Nephron progenitor cell (in vitro differentiated cells): ENCODE results near the gene LPAR5.

Source experiments
- DNase-seq: peaks from one replicate; pipeline ENCODE4 v3.0.0; 2021
- H3K27ac Mint-ChIP-seq: 2 replicates; pipeline ENCODE4 v1.8.0; 2021; ENCODE audit warnings: mild to moderate bottlenecking, moderate library complexity, mixed read lengths
- H3K27me3 Mint-ChIP-seq: 2 replicates; pipeline ENCODE4 v1.8.0; 2021; ENCODE audit warnings: mild to moderate bottlenecking, low read depth, mixed read lengths; ENCODE audit not compliant: poor library complexity
- H3K36me3 Mint-ChIP-seq: 2 replicates; pipeline ENCODE4 v1.8.0; 2021; ENCODE audit warnings: low read depth, mixed read lengths
- H3K4me1 Mint-ChIP-seq: 2 replicates; pipeline ENCODE4 v1.8.0; 2021; ENCODE audit warnings: mixed read lengths
- H3K4me3 Mint-ChIP-seq: 2 replicates; pipeline ENCODE4 v1.8.0; 2021; ENCODE audit warnings: mild to moderate bottlenecking, moderate library complexity, mixed read lengths
- H3K9me3 Mint-ChIP-seq: 2 replicates; pipeline ENCODE4 v1.8.0; 2021; ENCODE audit warnings: mild to moderate bottlenecking, moderate library complexity, mixed read lengths
- TF ChIP-seq, protein P1 (sequence below): fragments of 200-600 bp; sonication (generic); IDR thresholded peaks from 2 replicates; pipeline ENCODE4 v1.5.0; 2021; ENCODE audit warnings: antibody characterized with exemption

LPAR5 gene

DNA sequence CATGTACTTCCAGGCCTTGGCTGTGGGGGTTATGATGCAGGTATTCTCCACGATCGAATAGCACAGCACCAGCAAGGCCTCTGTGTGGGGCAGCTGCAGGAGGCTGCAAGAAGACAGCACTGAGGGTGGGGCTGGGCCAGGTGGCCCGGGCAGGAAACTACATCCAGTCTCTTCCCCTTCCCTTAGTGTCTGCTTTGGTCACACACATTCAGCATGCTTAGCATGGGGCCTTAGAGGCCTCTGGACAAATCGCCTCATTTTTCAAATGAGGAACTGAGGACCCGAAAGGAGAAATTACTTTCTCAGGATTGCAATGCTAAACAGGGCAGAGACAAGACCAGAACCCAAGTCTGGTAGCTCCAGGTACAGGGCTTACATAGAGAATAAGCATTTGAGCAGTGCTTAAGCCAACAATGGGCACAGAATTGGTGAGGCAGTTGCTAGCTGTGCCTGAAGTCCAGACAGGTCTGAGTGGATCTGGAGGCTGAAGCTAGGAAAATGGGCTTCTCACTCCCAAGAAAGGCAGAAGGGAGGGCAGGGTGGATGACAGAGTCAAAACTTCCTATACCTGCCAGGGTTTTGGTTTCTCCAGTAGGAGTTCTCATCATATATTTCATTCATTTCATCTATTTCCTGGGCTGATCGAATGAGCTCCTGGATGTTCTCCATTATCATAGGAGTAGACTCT is 8.0 kb upstream of the LPAR5 start:
- H3K4me1 Mint-ChIP-seq: peaks cover 26% of the 10 kb centered on the region
- peaks cover 9% of the 10 kb centered on the region for H3K27me3 Mint-ChIP-seq
- no peak overlapping the region for H3K4me3 Mint-ChIP-seq
- TF ChIP-seq, protein P1, sequence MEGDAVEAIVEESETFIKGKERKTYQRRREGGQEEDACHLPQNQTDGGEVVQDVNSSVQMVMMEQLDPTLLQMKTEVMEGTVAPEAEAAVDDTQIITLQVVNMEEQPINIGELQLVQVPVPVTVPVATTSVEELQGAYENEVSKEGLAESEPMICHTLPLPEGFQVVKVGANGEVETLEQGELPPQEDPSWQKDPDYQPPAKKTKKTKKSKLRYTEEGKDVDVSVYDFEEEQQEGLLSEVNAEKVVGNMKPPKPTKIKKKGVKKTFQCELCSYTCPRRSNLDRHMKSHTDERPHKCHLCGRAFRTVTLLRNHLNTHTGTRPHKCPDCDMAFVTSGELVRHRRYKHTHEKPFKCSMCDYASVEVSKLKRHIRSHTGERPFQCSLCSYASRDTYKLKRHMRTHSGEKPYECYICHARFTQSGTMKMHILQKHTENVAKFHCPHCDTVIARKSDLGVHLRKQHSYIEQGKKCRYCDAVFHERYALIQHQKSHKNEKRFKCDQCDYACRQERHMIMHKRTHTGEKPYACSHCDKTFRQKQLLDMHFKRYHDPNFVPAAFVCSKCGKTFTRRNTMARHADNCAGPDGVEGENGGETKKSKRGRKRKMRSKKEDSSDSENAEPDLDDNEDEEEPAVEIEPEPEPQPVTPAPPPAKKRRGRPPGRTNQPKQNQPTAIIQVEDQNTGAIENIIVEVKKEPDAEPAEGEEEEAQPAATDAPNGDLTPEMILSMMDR: no peak
- DNase-seq: no peak
- peaks cover 13% of the 10 kb centered on the region for H3K9me3 Mint-ChIP-seq
- peaks cover 23% of the 10 kb centered on the region for H3K36me3 Mint-ChIP-seq
- H3K27ac Mint-ChIP-seq: no peak overlapping the region

DNA sequence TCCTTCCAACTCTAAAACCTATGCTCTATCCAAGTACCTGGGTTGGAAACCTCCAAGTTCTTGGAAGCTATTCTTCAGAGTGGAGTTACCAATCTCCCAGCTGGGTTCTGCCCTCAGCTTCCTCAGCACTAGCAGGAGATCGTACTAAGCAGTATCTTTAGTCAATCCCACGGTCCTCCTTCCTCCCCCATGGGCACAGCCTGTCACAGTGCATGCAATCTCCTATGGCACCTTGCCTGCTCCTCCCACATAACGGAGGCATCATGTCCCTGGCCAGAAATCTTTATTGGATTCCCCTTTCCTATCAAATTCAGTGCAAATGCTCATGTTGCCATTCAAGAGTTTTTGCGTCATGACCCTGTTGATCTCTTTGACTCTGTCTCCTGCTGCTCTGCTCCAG is 5.4 kb upstream of the LPAR5 start:
- Mint-ChIP-seq H3K27me3 (peaks cover 9% of the 10 kb centered on the region), H3K4me3 (no peak overlapping the region), H3K36me3 (peaks cover 5% of the 10 kb centered on the region), H3K4me1 (peaks cover 31% of the 10 kb centered on the region), H3K9me3 (peaks cover 13% of the 10 kb centered on the region), H3K27ac (no peak overlapping the region)
- DNase-seq: no peak
- TF ChIP-seq, protein P1: no peak

DNA sequence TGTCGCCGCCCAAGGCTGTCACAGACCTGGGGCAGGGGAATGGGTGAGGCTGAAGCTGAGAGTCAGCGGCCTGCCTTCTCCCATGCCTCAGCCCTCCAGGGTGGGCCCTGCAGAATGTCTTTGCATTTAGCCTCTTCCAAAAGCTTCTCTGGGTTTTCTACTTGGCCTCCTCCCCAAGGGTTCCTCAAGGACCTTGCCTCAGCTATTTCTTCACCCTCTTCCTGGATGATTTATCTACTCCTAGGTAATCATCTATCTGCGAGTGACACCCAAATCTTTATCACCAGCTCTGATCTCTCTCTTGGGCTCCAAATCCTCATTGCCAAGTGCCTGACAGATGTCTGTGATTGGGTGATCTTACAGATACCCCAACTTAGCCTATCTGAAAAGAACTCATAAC is 4.7 kb upstream of the LPAR5 start:
- peaks cover 13% of the 10 kb centered on the region for H3K9me3 Mint-ChIP-seq
- H3K27ac Mint-ChIP-seq: no peak overlapping the region
- H3K4me3 Mint-ChIP-seq: no peak overlapping the region
- no peak for DNase-seq
- H3K4me1 Mint-ChIP-seq: peaks cover 37% of the 10 kb centered on the region
- H3K36me3 Mint-ChIP-seq: peaks cover 5% of the 10 kb centered on the region
- TF ChIP-seq, protein P1: no peak
- H3K27me3 Mint-ChIP-seq: peaks cover 9% of the 10 kb centered on the region

DNA sequence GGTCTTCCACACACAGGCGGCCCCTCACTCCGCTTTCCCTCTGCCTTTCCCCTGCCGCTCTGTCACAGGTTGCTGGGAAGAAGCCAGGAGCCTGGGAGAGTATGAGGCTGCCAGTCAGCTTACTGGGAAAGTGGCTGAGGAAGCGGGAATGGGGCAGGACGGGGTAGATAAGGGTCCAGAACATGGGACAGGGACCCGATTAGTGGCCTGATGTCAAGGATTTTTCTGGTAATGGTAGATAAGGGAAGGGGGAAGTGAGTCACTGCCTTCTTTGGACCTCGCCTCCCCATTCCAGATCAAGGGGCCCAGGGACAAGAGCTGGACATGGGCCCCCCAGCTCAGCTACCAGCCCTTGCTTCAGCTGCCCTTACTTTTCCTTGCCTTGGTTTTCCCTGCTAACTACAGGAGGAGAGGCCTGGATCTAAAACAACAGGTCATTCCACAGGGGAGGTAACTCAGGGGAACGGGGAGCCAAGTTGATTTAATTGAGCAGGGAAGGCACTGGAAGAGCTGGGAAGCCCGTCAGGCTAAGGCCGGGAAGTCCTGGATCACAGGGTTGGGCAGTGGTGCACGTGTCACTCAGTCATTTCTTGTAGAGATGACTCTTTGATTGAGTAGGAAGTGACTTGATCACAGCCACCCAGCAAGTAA is 3.5 kb upstream of the LPAR5 start:
- no peak overlapping the region for H3K4me3 Mint-ChIP-seq
- peaks cover 32% of the 10 kb centered on the region for H3K4me1 Mint-ChIP-seq
- peaks cover 9% of the 10 kb centered on the region for H3K27me3 Mint-ChIP-seq
- no peak overlapping the region for H3K27ac Mint-ChIP-seq
- no peak for DNase-seq
- TF ChIP-seq, protein P1: no peak
- peaks cover 7% of the 10 kb centered on the region for H3K9me3 Mint-ChIP-seq
- H3K36me3 Mint-ChIP-seq: peaks cover 5% of the 10 kb centered on the region

DNA sequence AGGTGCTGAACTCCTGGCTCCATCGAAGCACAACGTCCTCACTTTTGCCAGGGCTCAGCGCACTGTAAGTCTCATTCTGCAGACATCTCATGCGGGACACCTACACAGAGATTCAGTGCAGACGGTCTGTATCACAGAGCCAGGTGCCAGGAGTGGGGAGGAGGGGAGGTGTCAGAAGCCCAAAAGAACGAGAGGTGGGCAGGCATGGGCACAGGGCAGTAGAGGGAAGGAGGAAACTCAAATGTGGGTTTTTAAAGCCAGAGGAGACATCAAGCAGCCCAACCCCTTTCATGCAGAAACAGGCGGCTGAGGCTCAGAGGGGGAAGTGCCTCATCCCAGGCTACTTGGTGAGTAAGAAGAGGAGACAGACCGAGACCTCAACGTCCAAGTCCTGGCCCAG is 2.5 kb upstream of the LPAR5 start:
- H3K4me1 Mint-ChIP-seq: peaks cover 32% of the 10 kb centered on the region
- peak overlapping the region; percentile 43 for H3K27ac Mint-ChIP-seq
- peaks cover 6% of the 10 kb centered on the region for H3K9me3 Mint-ChIP-seq
- H3K4me3 Mint-ChIP-seq: no peak overlapping the region
- DNase-seq: no peak
- TF ChIP-seq, protein P1: no peak
- peaks cover 9% of the 10 kb centered on the region for H3K27me3 Mint-ChIP-seq
- no peaks in the 10 kb centered on the region for H3K36me3 Mint-ChIP-seq
